Measurements from ENCODE around the gene CETN3.
"Not testable (repeated sequence)": the region's sequence is repeated elsewhere in the genome, so short reads cannot be mapped to it uniquely, and the experiment has no call there.

CETN3 gene

GRCh38 chr5:90381213-90381929 is 28.2 kb downstream of the CETN3 start:
- no peak for DNase-seq

- no peak for DNase-seq
These were observed 29.9 kb downstream of the CETN3 start for GRCh38 chr5:90379652-90380051.

GRCh38 chr5:90378752-90379151 is 30.8 kb downstream of the CETN3 start:
- DNase-seq = no peak

GRCh38 chr5:90371269-90371668 is 38.3 kb downstream of the CETN3 start:
- not testable (repeated sequence) for DNase-seq

- no peak for DNase-seq
These were observed 40.9 kb downstream of the CETN3 start for GRCh38 chr5:90368454-90369246.

GRCh38 chr5:90367879-90368278 is 41.7 kb downstream of the CETN3 start:
- DNase-seq = no peak

- no peak for DNase-seq
These were observed 42.6 kb downstream of the CETN3 start for GRCh38 chr5:90366948-90367347.

- DNase-seq = no peak
These were observed 44.2 kb downstream of the CETN3 start for GRCh38 chr5:90365328-90365727.

GRCh38 chr5:90359073-90359920 is 50.3 kb downstream of the CETN3 start:
- DNase-seq = no peak

GRCh38 chr5:90356622-90357021 is 52.9 kb downstream of the CETN3 start:
- DNase-seq = no peak

- DNase-seq = no peak
These were observed 53.4 kb downstream of the CETN3 start for GRCh38 chr5:90356176-90356575.

GRCh38 chr5:90355635-90356034 is 53.9 kb downstream of the CETN3 start:
- no peak for DNase-seq

- no peak for DNase-seq
These were observed 56.3 kb downstream of the CETN3 start for GRCh38 chr5:90353254-90353653.

- no peak for DNase-seq
These were observed 58.5 kb downstream of the CETN3 start for GRCh38 chr5:90351101-90351500.

- no peak for DNase-seq
These were observed 62.1 kb downstream of the CETN3 start for GRCh38 chr5:90347462-90347861.

GRCh38 chr5:90345684-90346083 is 63.9 kb downstream of the CETN3 start:
- no peak for DNase-seq

- no peak for DNase-seq
These were observed 64.9 kb downstream of the CETN3 start for GRCh38 chr5:90344689-90345088.

- not testable (repeated sequence) for DNase-seq
These were observed 65.8 kb downstream of the CETN3 start for GRCh38 chr5:90343731-90344130.

- no peak for DNase-seq
These were observed 67.0 kb downstream of the CETN3 start for GRCh38 chr5:90342576-90342975.
